ENCODE data around the gene MYO1H.
A peak's percentile ranks its signal among the peaks of the same experiment; 100 is the strongest.
"Not testable (repeated sequence)": the region's sequence is repeated elsewhere in the genome, so short reads cannot be mapped to it uniquely, and the experiment has no call there.

The MYO1H gene

GRCh38 chr12:109464642-109465351, 117.1 kb downstream of the MYO1H start:
- Histone ChIP-seq H3K4me1 (ENCODE audit: control insufficient read depth, insufficient read depth, low read length) (peaks cover 70% of the 10 kb centered on the region), H3K9me3 (replicated peaks; ENCODE audit: low read length) (no peaks in the 10 kb centered on the region), H3K4me2 (ENCODE audit: low read length) (peak overlapping the region; percentile 81), H3K4me3 (ENCODE audit: low read length) (no peak overlapping the region), H3K9ac (ENCODE audit: low read depth, low read length) (no peak overlapping the region), H3K36me3 (ENCODE audit: insufficient read depth, low read length) (peaks cover 69% of the 10 kb centered on the region), H3K27me3 (ENCODE audit: control insufficient read depth, insufficient read depth, low read length) (no peaks in the 10 kb centered on the region)

GRCh38 chr12:109466305-109466704, 118.6 kb downstream of the MYO1H start:
- H3K4me1 ChIP-seq (ENCODE audit: control insufficient read depth, insufficient read depth, low read length), result peaks cover 58% of the 10 kb centered on the region
- peaks cover 75% of the 10 kb centered on the region for H3K36me3 ChIP-seq (ENCODE audit: insufficient read depth, low read length)

GRCh38 chr12:109466821-109467220, 119.1 kb downstream of the MYO1H start:
- H3K4me1 ChIP-seq (ENCODE audit: control insufficient read depth, insufficient read depth, low read length), result peaks cover 53% of the 10 kb centered on the region
- no peaks in the 10 kb centered on the region for H3K9me3 ChIP-seq (replicated peaks; ENCODE audit: low read length)
- no peak overlapping the region for H3K4me2 ChIP-seq (ENCODE audit: low read length)
- no peaks in the 10 kb centered on the region for H3K27me3 ChIP-seq (ENCODE audit: control insufficient read depth, insufficient read depth, low read length)
- H3K9ac ChIP-seq (ENCODE audit: low read depth, low read length), result no peak overlapping the region
- no peak overlapping the region for H3K4me3 ChIP-seq (ENCODE audit: low read length)
- peaks cover 76% of the 10 kb centered on the region for H3K36me3 ChIP-seq (ENCODE audit: insufficient read depth, low read length)

More at GRCh38 chr12:109466305-109466704, 118.6 kb downstream of the MYO1H start:
- H3K9ac ChIP-seq (ENCODE audit: low read depth, low read length), result no peak overlapping the region
- no peak overlapping the region for H3K4me3 ChIP-seq (ENCODE audit: low read length)
- H3K27me3 ChIP-seq (ENCODE audit: control insufficient read depth, insufficient read depth, low read length), result no peaks in the 10 kb centered on the region
- no peak overlapping the region for H3K4me2 ChIP-seq (ENCODE audit: low read length)
- H3K9me3 ChIP-seq (replicated peaks; ENCODE audit: low read length), result no peaks in the 10 kb centered on the region

GRCh38 chr12:109467978-109468676, 120.4 kb downstream of the MYO1H start:
- Histone ChIP-seq H3K4me1 (ENCODE audit: control insufficient read depth, insufficient read depth, low read length) (peaks cover 41% of the 10 kb centered on the region), H3K4me2 (ENCODE audit: low read length) (no peak overlapping the region), H3K4me3 (ENCODE audit: low read length) (no peak overlapping the region), H3K27me3 (ENCODE audit: control insufficient read depth, insufficient read depth, low read length) (no peaks in the 10 kb centered on the region), H3K36me3 (ENCODE audit: insufficient read depth, low read length) (peaks cover 80% of the 10 kb centered on the region), H3K9ac (ENCODE audit: low read depth, low read length) (peak overlapping the region; percentile 35), H3K9me3 (replicated peaks; ENCODE audit: low read length) (no peaks in the 10 kb centered on the region)

GRCh38 chr12:109469517-109469916, 121.8 kb downstream of the MYO1H start:
- H3K4me1 ChIP-seq (ENCODE audit: control insufficient read depth, insufficient read depth, low read length), result peaks cover 28% of the 10 kb centered on the region
- H3K4me3 ChIP-seq (ENCODE audit: low read length), result no peak overlapping the region
- no peak overlapping the region for H3K4me2 ChIP-seq (ENCODE audit: low read length)
- H3K9ac ChIP-seq (ENCODE audit: low read depth, low read length), result no peak overlapping the region
- no peaks in the 10 kb centered on the region for H3K9me3 ChIP-seq (replicated peaks; ENCODE audit: low read length)
- peaks cover 81% of the 10 kb centered on the region for H3K36me3 ChIP-seq (ENCODE audit: insufficient read depth, low read length)
- no peaks in the 10 kb centered on the region for H3K27me3 ChIP-seq (ENCODE audit: control insufficient read depth, insufficient read depth, low read length)

GRCh38 chr12:109473006-109473405, 125.3 kb downstream of the MYO1H start:
- Histone ChIP-seq H3K36me3 (ENCODE audit: insufficient read depth, low read length) (peaks cover 49% of the 10 kb centered on the region), H3K9ac (ENCODE audit: low read depth, low read length) (no peak overlapping the region), H3K4me2 (ENCODE audit: low read length) (no peak overlapping the region), H3K9me3 (replicated peaks; ENCODE audit: low read length) (no peaks in the 10 kb centered on the region), H3K4me1 (ENCODE audit: control insufficient read depth, insufficient read depth, low read length) (peaks cover 22% of the 10 kb centered on the region), H3K27me3 (ENCODE audit: control insufficient read depth, insufficient read depth, low read length) (no peaks in the 10 kb centered on the region), H3K4me3 (ENCODE audit: low read length) (no peak overlapping the region)

- H3K4me3 ChIP-seq (ENCODE audit: low read length); H3K9ac ChIP-seq (ENCODE audit: low read depth, low read length); H3K27me3 ChIP-seq (ENCODE audit: control insufficient read depth, insufficient read depth, low read length); H3K9me3 ChIP-seq (replicated peaks; ENCODE audit: low read length): not testable (repeated sequence)
- Histone ChIP-seq H3K4me2 (ENCODE audit: low read length) (peak overlapping the region; percentile 84), H3K4me1 (ENCODE audit: control insufficient read depth, insufficient read depth, low read length) (peaks cover 20% of the 10 kb centered on the region), H3K36me3 (ENCODE audit: insufficient read depth, low read length) (peaks cover 44% of the 10 kb centered on the region)
These were observed 126.0 kb downstream of the MYO1H start for GRCh38 chr12:109473526-109474270.

GRCh38 chr12:109475121-109475520, 127.4 kb downstream of the MYO1H start:
- H3K36me3 ChIP-seq (ENCODE audit: insufficient read depth, low read length), result peaks cover 30% of the 10 kb centered on the region
- no peaks in the 10 kb centered on the region for H3K9me3 ChIP-seq (replicated peaks; ENCODE audit: low read length)
- no peaks in the 10 kb centered on the region for H3K27me3 ChIP-seq (ENCODE audit: control insufficient read depth, insufficient read depth, low read length)
- H3K4me3 ChIP-seq (ENCODE audit: low read length), result peak overlapping the region; percentile 92
- H3K4me1 ChIP-seq (ENCODE audit: control insufficient read depth, insufficient read depth, low read length), result peaks cover 23% of the 10 kb centered on the region
- peak overlapping the region; percentile 96 for H3K9ac ChIP-seq (ENCODE audit: low read depth, low read length)
- H3K4me2 ChIP-seq (ENCODE audit: low read length), result peak overlapping the region; percentile 84

- Histone ChIP-seq H3K4me3 (ENCODE audit: low read length) (peak overlapping the region; percentile 92), H3K27me3 (ENCODE audit: control insufficient read depth, insufficient read depth, low read length) (no peaks in the 10 kb centered on the region), H3K9me3 (replicated peaks; ENCODE audit: low read length) (no peaks in the 10 kb centered on the region), H3K4me1 (ENCODE audit: control insufficient read depth, insufficient read depth, low read length) (peaks cover 23% of the 10 kb centered on the region), H3K4me2 (ENCODE audit: low read length) (peak overlapping the region; percentile 84), H3K36me3 (ENCODE audit: insufficient read depth, low read length) (peaks cover 20% of the 10 kb centered on the region), H3K9ac (ENCODE audit: low read depth, low read length) (peak overlapping the region; percentile 96)
These were observed 128.5 kb downstream of the MYO1H start for GRCh38 chr12:109475993-109476806.

- Histone ChIP-seq H3K4me3 (ENCODE audit: low read length) (peak overlapping the region; percentile 92), H3K9me3 (replicated peaks; ENCODE audit: low read length) (no peaks in the 10 kb centered on the region), H3K4me1 (ENCODE audit: control insufficient read depth, insufficient read depth, low read length) (peaks cover 23% of the 10 kb centered on the region), H3K9ac (ENCODE audit: low read depth, low read length) (peak overlapping the region; percentile 96), H3K36me3 (ENCODE audit: insufficient read depth, low read length) (peaks cover 14% of the 10 kb centered on the region), H3K4me2 (ENCODE audit: low read length) (peak overlapping the region; percentile 84), H3K27me3 (ENCODE audit: control insufficient read depth, insufficient read depth, low read length) (no peaks in the 10 kb centered on the region)
These were observed 129.1 kb downstream of the MYO1H start for GRCh38 chr12:109476807-109477184.
